H9 (cell line): ENCODE results near the gene IST1. TPM values are rescaled to one million over a fixed set of nuclear protein-coding genes. Genes with fewer than 3 reads are reported as not detected.

Experiments
- DNase-seq: peaks from one replicate; pipeline ENCODE4 v3.0.0-alpha.2; 2017
- H2AFZ ChIP-seq: one replicate; pipeline ENCODE4 v1.6.1; 2013; ENCODE audit warnings: mild to moderate bottlenecking, low read length, control low read depth, moderate library complexity
- H2AK5ac ChIP-seq: 2 replicates; pipeline ENCODE4 v1.6.1; 2013; ENCODE audit warnings: low read length, control low read depth, mixed read lengths; ENCODE audit not compliant: insufficient read length
- H2BK120ac ChIP-seq: one replicate; pipeline ENCODE4 v1.6.1; 2013; ENCODE audit warnings: low read depth, mild to moderate bottlenecking, low read length, control low read depth, inconsistent platforms; ENCODE audit not compliant: poor library complexity, severe bottlenecking
- H2BK12ac ChIP-seq: 2 replicates; pipeline ENCODE4 v1.6.1; 2013; ENCODE audit warnings: low read length, control low read depth, mixed read lengths, low read depth; ENCODE audit not compliant: insufficient read length
- H2BK15ac ChIP-seq: 2 replicates; pipeline ENCODE4 v1.6.1; 2013; ENCODE audit warnings: low read depth, low read length, control low read depth
- H2BK20ac ChIP-seq: one replicate; pipeline ENCODE4 v1.6.1; 2013; ENCODE audit warnings: low read depth, mild to moderate bottlenecking, low read length, control low read depth, inconsistent platforms; ENCODE audit not compliant: poor library complexity, severe bottlenecking
- H2BK5ac ChIP-seq: 2 replicates; pipeline ENCODE4 v1.6.1; 2013; ENCODE audit warnings: low read length, control low read depth, mixed read lengths; ENCODE audit not compliant: insufficient read length
- H3K14ac ChIP-seq: 2 replicates; pipeline ENCODE4 v1.6.1; 2013; ENCODE audit warnings: low read length, control low read depth; ENCODE audit not compliant: insufficient read depth
- H3K18ac ChIP-seq: 2 replicates; pipeline ENCODE4 v1.6.1; 2013; ENCODE audit warnings: low read depth, mild to moderate bottlenecking, mixed read lengths, low read length, control low read depth; ENCODE audit not compliant: insufficient read length
- H3K23ac ChIP-seq: 2 replicates; pipeline ENCODE4 v1.6.1; 2013; ENCODE audit warnings: low read length, control low read depth, mixed read lengths, low read depth; ENCODE audit not compliant: insufficient read length
- H3K23me2 ChIP-seq: 2 replicates; pipeline ENCODE4 v1.6.1; 2013; ENCODE audit warnings: low read depth, mild to moderate bottlenecking, mixed read lengths, low read length, control low read depth; ENCODE audit not compliant: insufficient read length, poor library complexity, severe bottlenecking
- H3K27ac ChIP-seq: 2 replicates; pipeline ENCODE4 v1.5.1; 2013; ENCODE audit warnings: low read length, control low read depth, mixed read lengths, low read depth; ENCODE audit not compliant: insufficient read length
- H3K27me3 ChIP-seq: 2 replicates; pipeline ENCODE4 v1.6.1; 2013; ENCODE audit warnings: low read length, control low read depth, inconsistent platforms; ENCODE audit not compliant: insufficient read depth
- H3K4ac ChIP-seq: 2 replicates; pipeline ENCODE4 v1.6.1; 2013; ENCODE audit warnings: low read depth, mild to moderate bottlenecking, control low read depth, inconsistent platforms, low read length, moderate library complexity
- H3K4me1 ChIP-seq: 2 replicates; pipeline ENCODE4 v1.6.1; 2013; ENCODE audit warnings: low read length, control low read depth, inconsistent platforms; ENCODE audit not compliant: insufficient read depth
- H3K4me2 ChIP-seq: 2 replicates; pipeline ENCODE4 v1.6.1; 2013; ENCODE audit warnings: low read length, control low read depth, mixed read lengths; ENCODE audit not compliant: insufficient read length, insufficient read depth
- H3K56ac ChIP-seq: 2 replicates; pipeline ENCODE4 v1.6.1; 2013; ENCODE audit warnings: low read depth, mild to moderate bottlenecking, mixed read lengths, low read length, control low read depth; ENCODE audit not compliant: insufficient read length
- H3K79me1 ChIP-seq: 2 replicates; pipeline ENCODE4 v1.6.1; 2013; ENCODE audit warnings: low read depth, mild to moderate bottlenecking, moderate library complexity, low read length, control low read depth, inconsistent platforms; ENCODE audit not compliant: insufficient read depth, poor library complexity, severe bottlenecking
- H3K79me2 ChIP-seq: 2 replicates; pipeline ENCODE4 v1.6.1; 2013; ENCODE audit warnings: low read length, control low read depth, inconsistent platforms; ENCODE audit not compliant: insufficient read depth
- H3K9ac ChIP-seq: 2 replicates; pipeline ENCODE4 v1.6.1; 2013; ENCODE audit warnings: low read length, control low read depth, mixed read lengths; ENCODE audit not compliant: insufficient read length; ENCODE audit errors: extremely low read depth
- H3K9me3 ChIP-seq: one replicate; pipeline ENCODE4 v1.6.1; 2013; ENCODE audit warnings: low read depth, low read length, inconsistent platforms; ENCODE audit not compliant: control insufficient read depth
- H3T11ph ChIP-seq: one replicate; pipeline ENCODE4 v1.6.1; 2013; ENCODE audit warnings: mild to moderate bottlenecking, low read length, control low read depth, inconsistent platforms
- H4K20me1 ChIP-seq: one replicate; pipeline ENCODE4 v1.6.1; 2013; ENCODE audit not compliant: control insufficient read depth, insufficient read length, insufficient read depth
- H4K5ac ChIP-seq: 2 replicates; pipeline ENCODE4 v1.6.1; 2013; ENCODE audit warnings: low read depth, mild to moderate bottlenecking, mixed read lengths, low read length, control low read depth; ENCODE audit not compliant: insufficient read length
- H4K8ac ChIP-seq: replicated peaks from 2 replicates; pipeline ENCODE4 v1.6.1; 2013; ENCODE audit warnings: low read length, control low read depth, mixed read lengths, low read depth; ENCODE audit not compliant: insufficient read length
- H4K91ac ChIP-seq: 2 replicates; pipeline ENCODE4 v1.6.1; 2013; ENCODE audit warnings: low read depth, mild to moderate bottlenecking, moderate library complexity, mixed read lengths, low read length, control low read depth; ENCODE audit not compliant: insufficient read length
- H3K27ac Mint-ChIP-seq, 3 experiments: 2 replicates in 2 of 3; 3 replicates in 1 of 3; pipeline ENCODE4 v1.8.0; 2020 to 2021; ENCODE audit warnings: mixed read lengths in 3 of 3, mild to moderate bottlenecking in 1 of 3, moderate library complexity in 1 of 3
- H3K27me3 Mint-ChIP-seq: 2 replicates; pipeline ENCODE4 v1.8.0; 2021; ENCODE audit warnings: low read depth, mild to moderate bottlenecking, moderate library complexity, mixed read lengths
- H3K36me3 Mint-ChIP-seq, 3 experiments: 2 replicates in 2 of 3; 3 replicates in 1 of 3; pipeline ENCODE4 v1.8.0; 2020 to 2021; ENCODE audit warnings: low read depth in 3 of 3, mixed read lengths in 3 of 3; ENCODE audit not compliant: insufficient read depth in 1 of 3
- H3K4me1 Mint-ChIP-seq, 2 experiments: 2 replicates each; pipeline ENCODE4 v1.8.0; 2020; ENCODE audit warnings: mixed read lengths in 2 of 2
- H3K4me3 Mint-ChIP-seq, 2 experiments: 2 replicates in 1 of 2; 3 replicates in 1 of 2; pipeline ENCODE4 v1.8.0; 2020 to 2021; ENCODE audit warnings: mild to moderate bottlenecking in 2 of 2, mixed read lengths in 2 of 2, moderate library complexity in 1 of 2
- H3K9me3 Mint-ChIP-seq, 2 experiments: 2 replicates in 1 of 2; 3 replicates in 1 of 2; pipeline ENCODE4 v1.8.0; 2020; ENCODE audit warnings: mild to moderate bottlenecking in 2 of 2, mixed read lengths in 2 of 2, moderate library complexity in 1 of 2
- CTCF ChIP-seq: fragments of 200-600 bp; sonication (generic); conservative IDR thresholded peaks from 3 replicates; pipeline ENCODE4 v1.8.0; 2021; ENCODE audit warnings: antibody characterized with exemption, mild to moderate bottlenecking
- WGBS: extraction: QIAGEN DNeasy Blood & Tissue Kit; methylation state at CpG from one replicate; pipeline ENCODE4 v1.1.7; 2013; ENCODE audit warnings: missing lambda C conversion rate, low lambda C conversion rate, mixed read lengths; ENCODE audit not compliant: insufficient read length; ENCODE audit errors: extremely low coverage; 5-methylcytosine and 5-hydroxymethylcytosine counted together
- total RNA-seq: library from RNA; stranded (reverse); gene quantifications from 2 replicates; pipeline ENCODE4 v1.2.1, GENCODE V29; 2021

IST1 gene
- total RNA-seq, 1 experiment from 2014 or later = 263 TPM

DNA sequence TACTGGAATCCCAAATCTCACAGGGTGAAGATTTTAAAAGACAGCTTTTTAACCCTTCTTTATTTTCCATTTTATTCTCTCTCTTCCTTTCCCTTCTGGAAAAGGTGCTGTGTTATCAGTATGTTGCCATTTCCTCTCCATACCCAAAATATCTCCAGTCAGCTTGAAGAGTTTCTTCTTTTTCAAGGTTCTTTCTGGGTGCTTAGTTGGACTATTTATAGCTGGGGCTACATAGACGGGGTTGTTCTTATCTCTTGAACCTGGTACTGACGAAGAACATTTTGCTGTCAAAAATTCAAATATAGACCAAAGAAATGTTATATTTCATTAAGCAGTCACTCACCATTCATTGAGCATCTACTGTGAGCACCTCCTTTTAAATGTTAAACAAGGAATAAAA is 48.6 kb downstream of the IST1 start:
- H2BK20ac ChIP-seq = no peak overlapping the region
- no peak overlapping the region for H3K4me2 ChIP-seq
- H3K56ac ChIP-seq = no peak overlapping the region
- H3K23ac ChIP-seq = no peak overlapping the region
- Mint-ChIP-seq H3K27ac (no peak overlapping the region), H3K27me3 (peaks cover 7% of the 10 kb centered on the region), H3K4me1 (peaks cover 0 to 4% of the 10 kb centered on the region in 2 experiments; a peak in 3 of 4 replicates), H3K4me3 (no peak overlapping the region), H3K9me3 (peaks cover 3 to 4% of the 10 kb centered on the region in 2 experiments; a peak in 2 of 5 replicates), H3K36me3 (no peaks in the 10 kb centered on the region)
- no peak overlapping the region for H2BK5ac ChIP-seq
- no peaks in the 10 kb centered on the region for H4K20me1 ChIP-seq
- no peak overlapping the region for H3K4ac ChIP-seq
- H3K27me3 ChIP-seq = no peaks in the 10 kb centered on the region
- H2BK12ac ChIP-seq = no peak overlapping the region
- H3K9me3 ChIP-seq = no peaks in the 10 kb centered on the region
- H3T11ph ChIP-seq = no peak overlapping the region
- H3K9ac ChIP-seq = no peak overlapping the region
- H2AFZ ChIP-seq = no peak overlapping the region
- no peak overlapping the region for H2BK120ac ChIP-seq
- no peaks in the 10 kb centered on the region for H3K79me1 ChIP-seq
- WGBS = no CpG with 5 or more reads among the region's 2 CpGs
- H4K5ac ChIP-seq = no peak overlapping the region
- H3K4me1 ChIP-seq = no peaks in the 10 kb centered on the region
- H3K79me2 ChIP-seq = no peaks in the 10 kb centered on the region
- no peak overlapping the region for H3K18ac ChIP-seq
- no peak overlapping the region for H2BK15ac ChIP-seq
- TF ChIP-seq CTCF = no peak
- DNase-seq = no peak
- H4K8ac ChIP-seq = no peak overlapping the region
- H3K23me2 ChIP-seq = no peaks in the 10 kb centered on the region
- no peak overlapping the region for H4K91ac ChIP-seq
- H2AK5ac ChIP-seq = no peak overlapping the region
- H3K27ac ChIP-seq = no peak overlapping the region
- no peak overlapping the region for H3K14ac ChIP-seq
